BJ (cell line): ENCODE data around the gene NINL. TPM values are rescaled to one million over a fixed set of nuclear protein-coding genes. Genes with fewer than 3 reads are reported as not detected.

Experiments used
- CTCF ChIA-PET: fragments of 350-600 bp; formaldehyde crosslinking; extraction: SDS; loops from one replicate; lab custom pipeline; 2021; ENCODE audit warnings: antibody characterized with exemption, inconsistent platforms; lab: Yijun Ruan, JAX
- POLR2A ChIA-PET: fragments of 300-600 bp; sonication (Branson Sonifier 250); formaldehyde crosslinking; extraction: SDS; loops from one replicate; lab custom pipeline; 2021; ENCODE audit warnings: antibody characterized with exemption; lab: Charles Lee
- DNase-seq: peaks from one replicate; pipeline ENCODE4 v3.0.0-alpha.2; 2011; ENCODE audit warnings: low read depth
- H3K27me3 ChIP-seq: 2 replicates; pipeline ENCODE4 v1.6.0; 2011; ENCODE audit warnings: low read length; ENCODE audit not compliant: control insufficient read depth, insufficient read depth
- H3K36me3 ChIP-seq: 2 replicates; pipeline ENCODE4 v1.5.1; 2011; ENCODE audit warnings: low read length; ENCODE audit not compliant: control insufficient read depth, insufficient read depth
- H3K4me3 ChIP-seq: 2 replicates; pipeline ENCODE4 v1.5.1; 2011; ENCODE audit warnings: low read depth, mild to moderate bottlenecking, control low read depth, low read length
- polyA plus RNA-seq: library from polyadenylated mRNA; depleted of rRNA; stranded (reverse); fragments of >200 nt; gene quantifications from 2 replicates; pipeline ENCODE4 v1.2.3, GENCODE V29; 2011
- TF ChIP-seq, protein P1 (sequence below): IDR thresholded peaks from 2 replicates; pipeline ENCODE4 v1.5.1; 2011; ENCODE audit warnings: low read depth, mild to moderate bottlenecking, control low read depth, inconsistent platforms, low read length, moderate library complexity; ENCODE audit not compliant: insufficient read depth

Gene NINL
- polyA plus RNA-seq, 1 experiment = 6.2 TPM

DNA sequence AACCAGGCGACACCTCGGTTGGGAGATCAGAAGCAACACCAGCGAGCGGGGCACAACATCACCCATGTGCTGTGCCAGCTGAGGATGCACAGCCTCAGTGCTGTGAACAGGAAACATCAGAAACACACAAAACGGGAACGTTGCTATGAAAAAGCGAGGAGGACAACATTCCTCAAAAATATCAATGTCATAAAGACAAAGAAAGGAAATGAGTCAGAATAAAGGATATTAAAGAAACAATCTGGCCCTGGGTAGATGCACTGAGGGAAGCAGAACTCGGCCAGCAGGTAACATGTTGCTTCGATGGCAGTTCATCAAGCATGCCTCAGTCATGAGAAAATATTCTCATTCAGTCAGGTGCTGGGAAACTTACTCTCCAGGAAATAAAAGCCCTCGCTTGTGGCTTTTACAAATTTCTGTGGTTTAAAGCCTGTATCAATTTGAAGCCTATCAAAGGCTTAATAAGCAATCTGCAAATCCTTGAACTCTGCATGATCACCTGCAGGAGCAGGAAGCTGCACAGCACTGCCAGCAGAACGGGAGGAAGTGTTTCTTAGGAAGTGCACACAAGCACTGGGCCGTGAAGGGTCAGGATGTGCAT is 100.3 kb downstream of the NINL start:
- POLR2A ChIA-PET = no interaction called here
- H3K27me3 ChIP-seq = no peaks in the 10 kb centered on the region
- CTCF ChIA-PET = no interaction called here
- TF ChIP-seq, protein P1, sequence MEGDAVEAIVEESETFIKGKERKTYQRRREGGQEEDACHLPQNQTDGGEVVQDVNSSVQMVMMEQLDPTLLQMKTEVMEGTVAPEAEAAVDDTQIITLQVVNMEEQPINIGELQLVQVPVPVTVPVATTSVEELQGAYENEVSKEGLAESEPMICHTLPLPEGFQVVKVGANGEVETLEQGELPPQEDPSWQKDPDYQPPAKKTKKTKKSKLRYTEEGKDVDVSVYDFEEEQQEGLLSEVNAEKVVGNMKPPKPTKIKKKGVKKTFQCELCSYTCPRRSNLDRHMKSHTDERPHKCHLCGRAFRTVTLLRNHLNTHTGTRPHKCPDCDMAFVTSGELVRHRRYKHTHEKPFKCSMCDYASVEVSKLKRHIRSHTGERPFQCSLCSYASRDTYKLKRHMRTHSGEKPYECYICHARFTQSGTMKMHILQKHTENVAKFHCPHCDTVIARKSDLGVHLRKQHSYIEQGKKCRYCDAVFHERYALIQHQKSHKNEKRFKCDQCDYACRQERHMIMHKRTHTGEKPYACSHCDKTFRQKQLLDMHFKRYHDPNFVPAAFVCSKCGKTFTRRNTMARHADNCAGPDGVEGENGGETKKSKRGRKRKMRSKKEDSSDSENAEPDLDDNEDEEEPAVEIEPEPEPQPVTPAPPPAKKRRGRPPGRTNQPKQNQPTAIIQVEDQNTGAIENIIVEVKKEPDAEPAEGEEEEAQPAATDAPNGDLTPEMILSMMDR = no peak
- peaks cover 18% of the 10 kb centered on the region for H3K36me3 ChIP-seq
- no peak for DNase-seq
- H3K4me3 ChIP-seq = no peak overlapping the region

DNA sequence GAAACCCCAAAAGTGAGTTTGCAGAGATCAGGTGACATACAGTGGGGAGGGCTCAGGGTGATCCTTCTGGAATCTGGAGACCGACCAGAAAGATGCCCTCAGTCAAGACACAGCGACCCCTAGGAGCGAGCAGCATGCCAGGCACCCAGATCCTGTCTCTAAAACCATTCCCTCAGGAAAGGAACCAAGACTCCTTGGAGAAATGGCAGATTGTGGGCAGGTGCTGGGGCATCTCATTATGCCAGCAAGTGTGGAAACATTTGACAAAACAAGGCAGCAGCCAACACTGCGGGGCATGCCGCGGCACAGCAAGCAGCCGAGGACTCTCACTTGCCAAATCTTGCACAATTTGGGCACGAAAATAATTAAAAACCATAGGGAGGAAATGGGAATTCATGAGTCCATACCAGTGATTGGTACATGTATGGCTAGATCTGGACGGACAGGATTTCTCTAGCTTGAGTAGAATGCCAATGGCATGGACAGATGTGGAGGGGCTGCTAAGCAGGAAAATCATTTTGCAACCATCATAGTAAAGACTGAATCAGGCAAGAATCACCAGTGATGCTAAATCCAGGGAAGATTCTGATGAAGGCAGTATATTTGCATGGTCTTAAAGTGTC is 101.0 kb downstream of the NINL start:
- DNase-seq = no peak
- no peak overlapping the region for H3K4me3 ChIP-seq
- ChIA-PET POLR2A (no interaction called here), CTCF (no interaction called here)
- TF ChIP-seq, protein P1 = no peak
- no peaks in the 10 kb centered on the region for H3K27me3 ChIP-seq
- H3K36me3 ChIP-seq = peaks cover 18% of the 10 kb centered on the region

DNA sequence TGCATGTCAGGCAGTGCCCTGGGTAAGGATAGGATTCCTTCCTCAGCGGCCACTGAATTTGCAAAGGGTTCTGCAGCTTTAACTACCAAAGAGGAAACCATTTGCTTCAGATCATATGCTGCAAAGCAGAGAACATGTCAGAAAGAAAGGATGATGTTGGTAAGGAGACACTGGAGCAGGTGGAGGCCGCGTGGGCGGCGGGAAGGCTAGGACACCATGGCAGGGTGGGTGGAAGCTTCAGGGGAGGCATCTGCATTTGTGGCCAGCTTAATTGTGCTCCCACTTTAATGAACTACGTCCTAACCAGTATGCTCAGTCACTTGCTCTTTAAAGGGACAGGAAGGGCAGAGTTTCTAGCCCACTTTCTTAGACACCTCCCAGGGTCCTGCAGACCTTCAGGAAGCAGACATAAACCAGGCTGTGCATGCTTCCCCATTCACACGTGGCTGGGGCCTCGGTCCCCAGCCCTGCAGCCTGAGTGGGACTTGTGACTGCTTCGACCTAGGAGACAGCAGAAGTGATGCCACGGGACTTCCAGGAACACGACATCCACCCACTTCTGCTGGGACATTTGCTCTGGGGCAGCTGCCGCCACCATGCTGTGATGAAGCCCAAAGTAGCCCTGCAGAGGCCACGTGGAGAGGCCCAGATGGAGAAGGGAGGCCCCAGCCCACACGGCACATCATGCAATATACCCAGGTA is 101.7 kb downstream of the NINL start:
- H3K27me3 ChIP-seq = no peaks in the 10 kb centered on the region
- peaks cover 13% of the 10 kb centered on the region for H3K36me3 ChIP-seq
- no peak for DNase-seq
- POLR2A ChIA-PET = no interaction called here
- TF ChIP-seq, protein P1 = no peak
- CTCF ChIA-PET = interaction anchor here (0.6 kb wide), 1 partner anchor 12 kb away, joined by 4 read pairs; no protein-coding TSS in a partner anchor
- no peak overlapping the region for H3K4me3 ChIP-seq

DNA sequence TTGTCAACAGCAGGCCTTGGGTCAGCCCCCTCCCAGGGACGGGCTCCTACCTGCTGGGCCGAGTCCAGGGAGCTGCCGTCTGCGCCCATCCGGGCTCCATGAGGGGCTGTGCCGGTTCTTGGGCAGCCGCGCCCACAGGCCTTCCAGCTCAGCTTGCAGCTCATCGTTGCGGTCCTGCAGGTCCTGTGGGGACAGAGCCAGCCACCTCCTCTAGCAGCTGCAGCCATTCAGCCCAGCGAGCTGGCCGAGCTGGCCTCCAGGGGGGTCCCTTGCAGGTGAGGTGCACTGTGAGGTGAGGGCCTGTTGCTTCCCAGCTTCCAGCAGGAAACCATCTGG is 103.4 kb downstream of the NINL start:
- ChIA-PET CTCF (interaction anchor here (0.7 kb wide), 1 partner anchor 23 kb away, joined by 3 read pairs; no protein-coding TSS in a partner anchor), POLR2A (no interaction called here)
- H3K36me3 ChIP-seq = peaks cover 17% of the 10 kb centered on the region
- H3K27me3 ChIP-seq = no peaks in the 10 kb centered on the region
- H3K4me3 ChIP-seq = no peak overlapping the region
- TF ChIP-seq, protein P1 = no peak
- DNase-seq = no peak

DNA sequence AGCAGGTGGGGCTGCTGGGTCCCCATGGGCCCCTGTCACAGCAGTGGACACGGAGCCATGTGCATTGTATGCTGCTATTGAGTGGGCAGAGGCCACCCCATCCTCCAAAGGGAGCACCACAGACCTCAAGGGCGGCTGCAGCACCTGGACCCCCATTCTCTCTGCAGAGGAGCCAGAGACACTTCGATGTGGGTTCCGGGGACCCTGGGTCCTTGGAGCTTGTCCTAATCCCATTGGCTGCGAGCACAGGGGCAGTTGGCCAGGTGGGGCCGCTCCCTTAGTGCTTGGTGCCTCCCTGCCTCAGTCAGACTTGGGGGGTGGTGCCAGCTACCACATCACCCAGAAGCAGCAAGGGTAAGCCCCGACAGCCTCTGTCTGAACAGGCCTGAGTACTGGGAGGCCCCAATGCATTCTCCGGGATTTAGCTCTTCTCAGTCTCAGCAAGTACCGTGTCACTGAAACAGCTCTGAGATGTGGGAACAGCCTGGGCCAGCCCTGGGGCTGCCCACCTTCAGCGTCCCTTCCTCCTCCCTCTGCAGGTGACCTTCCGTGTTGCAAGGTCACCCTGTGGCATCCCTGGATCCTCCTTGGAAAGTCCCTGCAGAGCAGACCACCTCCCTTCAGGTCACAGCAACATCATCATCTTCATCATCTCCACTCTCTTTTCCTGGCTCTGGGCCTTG is 104.0 kb downstream of the NINL start:
- ChIA-PET CTCF (interaction anchor here (0.7 kb wide), 1 partner anchor 22 kb away, joined by 3 read pairs; no protein-coding TSS in a partner anchor), POLR2A (no interaction called here)
- Histone ChIP-seq H3K27me3 (no peaks in the 10 kb centered on the region), H3K4me3 (no peak overlapping the region), H3K36me3 (peaks cover 18% of the 10 kb centered on the region)
- DNase-seq = no peak
- TF ChIP-seq, protein P1 = 0 out of 2 replicates have a peak, but pooled peaks have one; percentile 27
